Heart right ventricle (tissue), 16 donors: ENCODE results near the gene IMMT. TPM values are rescaled to one million over a fixed set of nuclear protein-coding genes. Genes with fewer than 3 reads are reported as not detected.

ENCODE experiments used
- ATAC-seq, 8 donors: fragments of 200-7000 bp; cut with Tn5 transposase; one replicate each; pipeline ENCODE4 v1.9.1; 2020; ENCODE audit warnings: mild to moderate bottlenecking in 8 of 8, moderate library complexity in 8 of 8, moderate number of reproducible peaks in 1 of 8
- DNase-seq, 2 donors: peaks; one replicate each; pipeline ENCODE4 v3.0.0-alpha.2; 2020
- H3K27ac ChIP-seq, 10 donors: fragments of 200-600 bp; sonication (generic) in 2 of 10; one replicate each; pipeline versions ENCODE4 v1.5.0 to v1.8.0; 2020 to 2022; ENCODE audit warnings: mild to moderate bottlenecking in 3 of 10
- H3K27me3 ChIP-seq, 7 donors: fragments of 200-600 bp; one replicate each; pipeline ENCODE4 v1.8.0; 2021 to 2022; ENCODE audit warnings: mild to moderate bottlenecking in 2 of 7
- H3K36me3 ChIP-seq, 9 donors: fragments of 200-600 bp; sonication (generic) in 1 of 9; one replicate each; pipeline versions ENCODE4 v1.5.0 to v1.8.0; 2020 to 2022; ENCODE audit warnings: mild to moderate bottlenecking in 2 of 9
- H3K4me1 ChIP-seq, 9 donors: fragments of 200-600 bp; sonication (generic) in 1 of 9; one replicate each; pipeline versions ENCODE4 v1.5.0 to v1.8.0; 2020 to 2022; ENCODE audit warnings: mild to moderate bottlenecking in 4 of 9
- H3K4me3 ChIP-seq, 10 donors: fragments of 200-600 bp; sonication (generic) in 2 of 10; one replicate each; pipeline versions ENCODE4 v1.5.0 to v1.8.0; 2020 to 2022; ENCODE audit warnings: mild to moderate bottlenecking in 7 of 10, moderate library complexity in 2 of 10
- H3K9me3 ChIP-seq, 11 donors: fragments of 200-600 bp in 10 of 11; sonication (generic) in 2 of 11; one replicate each; pipeline versions ENCODE4 v1.5.0 to v1.8.0; 2013 to 2022; ENCODE audit warnings: mild to moderate bottlenecking in 2 of 11, control low read depth in 1 of 11, moderate library complexity in 1 of 11
- CTCF ChIP-seq, 9 donors: fragments of 200-600 bp; sonication (generic) in 2 of 9; IDR thresholded peaks; one replicate each; pipeline versions ENCODE4 v1.5.0 to v1.8.0; 2021 to 2022; ENCODE audit warnings: antibody characterized with exemption in 9 of 9, mild to moderate bottlenecking in 5 of 9, moderate library complexity in 1 of 9
- WGBS, 2 donors: extraction: QIAGEN DNeasy Blood & Tissue Kit; methylation state at CpG; one replicate each; pipeline ENCODE4 v1.1.7; 2013; ENCODE audit warnings: inconsistent platforms in 1 of 2; 5-methylcytosine and 5-hydroxymethylcytosine counted together
- intact Hi-C, 10 donors: fragments of 100-400 bp; cut with DNase I; formaldehyde crosslinking; loops; one replicate each; pipeline versions ENCODE4 v1.11.1 to v1.14.2; 2022
- polyA plus RNA-seq, 2 donors: library from polyadenylated mRNA; stranded (reverse); fragments of 200-250 nt; gene quantifications; one replicate each; pipeline ENCODE4 v1.2.3, GENCODE V29; 2013
- total RNA-seq, 10 donors: library from RNA; stranded (reverse); fragmentation: NEBNext Ultra II Directional in 3 of 10; extraction: Animal tissue kit (Norgen Biotek cat#: 25700) in 3 of 10; gene quantifications; one replicate each; pipeline versions ENCODE4 v1.2.1 to v1.2.4, GENCODE V29; 2021 to 2023
- donor health status: Arrhythmogenic right ventricular cardiomyopathy.
- donor health status: ischemic (EF 13 %, LVEDD 7.1; RV severe dilation, severe dysfunction).
- donor health status: healthy with polysubstance abuse.
- donor health status: DM: no; HTN: yes; CAD: no.
- donor health status: DM: no; HTN: no; CAD: no.
- donor health status: ischemic (EF 25% LVEDD 6.9; RV normal size, moderate dysfunction).
- donor health status: ischemic (EF 25% LVEDD 5.7; RV mildly dilated, moderate dysfunction).
- donor health status: healthy.
- donor health status: DM: yes; HTN: yes; CAD: no.
- donor health status: Ischemic cardiomyopathy.
- donor health status: ischemic (EF 35%, LVEDD 5.7; RV mildly dilated, moderate dysfunction).
- donor health status: nonischemic (EF 11% LVEDD 7.7; RV severe dilation, severe dysfunction).
- donor health status: DM: yes; HTN: yes; CAD: no.
- donor health status: PGD.
- donor health status: ischemic (EF 29% LVEDD 5.4; RV normal size, mild dysfunction).
- donor health status: nonischemic (EF 23%, LVEDD 6.1; RV moderate dilation, normal function).

IMMT gene
- total and polyA plus RNA-seq, 12 donors = 48.2 to 333 (median 298) TPM

- Histone ChIP-seq H3K36me3 (peaks cover 0 to 100% (median 81%) of the 10 kb centered on the region in 9 donors), H3K27ac (no peak overlapping the region), H3K4me3 (no peak overlapping the region), H3K4me1 (no peaks in the 10 kb centered on the region), H3K27me3 (no peaks in the 10 kb centered on the region), H3K9me3 (no peaks in the 10 kb centered on the region)
- DNase-seq (no peak), ATAC-seq (no peak)
- intact Hi-C loops = loop anchor here in 1 of 10 donors (5.0 kb wide), 1 partner anchor 33 kb away; no protein-coding TSS in a partner anchor
- TF ChIP-seq CTCF (IDR thresholded peaks at IDR 0.05) = no peak
- 96 to 99% methylated on average over 7 of the region's 7 CpGs for WGBS, 2 donors
Measured at GRCh38 chr2:86138736-86139625, 56.3 kb downstream of the IMMT start.

GRCh38 chr2:86136141-86136540 is 59.1 kb downstream of the IMMT start:
- no peak for DNase-seq
- Histone ChIP-seq H3K27ac (no peak overlapping the region), H3K9me3 (no peaks in the 10 kb centered on the region), H3K27me3 (no peaks in the 10 kb centered on the region), H3K36me3 (peaks cover 3 to 100% (median 84%) of the 10 kb centered on the region in 9 donors), H3K4me3 (no peak overlapping the region), H3K4me1 (no peaks in the 10 kb centered on the region)
- ATAC-seq = no peak
- WGBS, 2 donors = 87 to 95% methylated on average over 2 of the region's 2 CpGs
- intact Hi-C loops = loop anchor here in 1 of 10 donors (5.0 kb wide), 1 partner anchor 36 kb away; no protein-coding TSS in a partner anchor
- no peak for TF ChIP-seq CTCF (IDR thresholded peaks at IDR 0.05)

GRCh38 chr2:86135653-86136052 is 59.6 kb downstream of the IMMT start:
- WGBS, 2 donors = 84 to 88% methylated on average over 5 of the region's 5 CpGs
- no peak for TF ChIP-seq CTCF (IDR thresholded peaks at IDR 0.05)
- Histone ChIP-seq H3K9me3 (no peaks in the 10 kb centered on the region), H3K4me1 (no peaks in the 10 kb centered on the region), H3K36me3 (peaks cover 3 to 100% (median 87%) of the 10 kb centered on the region in 9 donors), H3K27me3 (no peaks in the 10 kb centered on the region), H3K27ac (no peak overlapping the region), H3K4me3 (no peak overlapping the region)
- intact Hi-C loops = loop anchor here in 1 of 10 donors (5.0 kb wide), 1 partner anchor 37 kb away; no protein-coding TSS in a partner anchor
- no peak for DNase-seq
- no peak for ATAC-seq

GRCh38 chr2:86134709-86135108 is 60.6 kb downstream of the IMMT start:
- intact Hi-C loops = loop anchor here in 1 of 10 donors (5.0 kb wide), 1 partner anchor 38 kb away; no protein-coding TSS in a partner anchor
- 93 to 96% methylated on average over 4 of the region's 4 CpGs for WGBS, 2 donors

More at GRCh38 chr2:86134709-86135108, 60.6 kb downstream of the IMMT start:
- ATAC-seq (no peak), DNase-seq (no peak)
- no peaks in the 10 kb centered on the region for H3K9me3 ChIP-seq
- no peaks in the 10 kb centered on the region for H3K27me3 ChIP-seq
- H3K4me3 ChIP-seq = no peak overlapping the region
- H3K4me1 ChIP-seq = no peaks in the 10 kb centered on the region
- peaks cover 3 to 100% (median 96%) of the 10 kb centered on the region in 9 donors for H3K36me3 ChIP-seq
- no peak for TF ChIP-seq CTCF (IDR thresholded peaks at IDR 0.05)
- no peak overlapping the region for H3K27ac ChIP-seq
